Measurements from ENCODE around the gene MRPL55.

DNA sequence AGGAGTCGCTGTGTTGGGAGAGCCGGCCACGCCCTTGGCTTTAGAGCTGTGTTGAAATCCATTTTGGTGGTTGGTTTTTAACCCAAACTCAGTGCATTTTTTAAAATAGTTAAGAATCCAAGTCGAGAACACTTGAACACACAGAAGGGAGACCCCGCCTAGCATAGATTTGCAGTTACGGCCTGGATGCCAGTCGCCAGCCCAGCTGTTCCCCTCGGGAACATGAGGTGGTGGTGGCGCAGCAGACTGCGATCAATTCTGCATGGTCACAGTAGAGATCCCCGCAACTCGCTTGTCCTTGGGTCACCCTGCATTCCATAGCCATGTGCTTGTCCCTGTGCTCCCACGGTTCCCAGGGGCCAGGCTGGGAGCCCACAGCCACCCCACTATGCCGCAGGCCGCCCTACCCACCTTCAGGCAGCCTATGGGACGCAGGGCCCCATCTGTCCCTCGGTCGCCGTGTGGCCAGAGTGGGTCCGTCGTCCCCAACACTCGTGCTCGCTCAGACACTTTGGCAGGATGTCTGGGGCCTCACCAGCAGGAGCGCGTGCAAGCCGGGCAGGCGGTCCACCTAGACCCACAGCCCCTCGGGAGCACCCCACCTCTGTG is 10.7 kb downstream of the MRPL55 start:
- TF ChIP-seq, protein P1, sequence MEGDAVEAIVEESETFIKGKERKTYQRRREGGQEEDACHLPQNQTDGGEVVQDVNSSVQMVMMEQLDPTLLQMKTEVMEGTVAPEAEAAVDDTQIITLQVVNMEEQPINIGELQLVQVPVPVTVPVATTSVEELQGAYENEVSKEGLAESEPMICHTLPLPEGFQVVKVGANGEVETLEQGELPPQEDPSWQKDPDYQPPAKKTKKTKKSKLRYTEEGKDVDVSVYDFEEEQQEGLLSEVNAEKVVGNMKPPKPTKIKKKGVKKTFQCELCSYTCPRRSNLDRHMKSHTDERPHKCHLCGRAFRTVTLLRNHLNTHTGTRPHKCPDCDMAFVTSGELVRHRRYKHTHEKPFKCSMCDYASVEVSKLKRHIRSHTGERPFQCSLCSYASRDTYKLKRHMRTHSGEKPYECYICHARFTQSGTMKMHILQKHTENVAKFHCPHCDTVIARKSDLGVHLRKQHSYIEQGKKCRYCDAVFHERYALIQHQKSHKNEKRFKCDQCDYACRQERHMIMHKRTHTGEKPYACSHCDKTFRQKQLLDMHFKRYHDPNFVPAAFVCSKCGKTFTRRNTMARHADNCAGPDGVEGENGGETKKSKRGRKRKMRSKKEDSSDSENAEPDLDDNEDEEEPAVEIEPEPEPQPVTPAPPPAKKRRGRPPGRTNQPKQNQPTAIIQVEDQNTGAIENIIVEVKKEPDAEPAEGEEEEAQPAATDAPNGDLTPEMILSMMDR (IDR thresholded peaks at IDR 0.05) = no peak
- no peak for TF ChIP-seq POLR2A (IDR thresholded peaks at IDR 0.05)
- no peak for TF ChIP-seq POLR2AphosphoS5 (IDR thresholded peaks at IDR 0.05)

All from suprapubic skin (tissue), 4 donors.